Prostate gland (tissue), 2 donors: ENCODE results near the gene HIP1R.

Experiments
- POLR2A ChIP-seq: fragments of 450-650 bp; IDR thresholded peaks from one replicate; pipeline ENCODE4 v1.6.1; 2016; ENCODE audit warnings: antibody characterized with exemption, mild to moderate bottlenecking
- TF ChIP-seq, protein P1 (sequence below), 4 experiments: fragments of 200-600 bp in 2 of 4; fragments of 450-650 bp in 2 of 4; sonication (generic) in 2 of 4; IDR thresholded peaks; 1 replicate in 3 of 4; 2 replicates in 1 of 4; pipeline ENCODE4 v1.5.1; 2016 to 2019; ENCODE audit warnings: antibody characterized with exemption in 4 of 4, mild to moderate bottlenecking in 2 of 4, moderate library complexity in 2 of 4

DNA sequence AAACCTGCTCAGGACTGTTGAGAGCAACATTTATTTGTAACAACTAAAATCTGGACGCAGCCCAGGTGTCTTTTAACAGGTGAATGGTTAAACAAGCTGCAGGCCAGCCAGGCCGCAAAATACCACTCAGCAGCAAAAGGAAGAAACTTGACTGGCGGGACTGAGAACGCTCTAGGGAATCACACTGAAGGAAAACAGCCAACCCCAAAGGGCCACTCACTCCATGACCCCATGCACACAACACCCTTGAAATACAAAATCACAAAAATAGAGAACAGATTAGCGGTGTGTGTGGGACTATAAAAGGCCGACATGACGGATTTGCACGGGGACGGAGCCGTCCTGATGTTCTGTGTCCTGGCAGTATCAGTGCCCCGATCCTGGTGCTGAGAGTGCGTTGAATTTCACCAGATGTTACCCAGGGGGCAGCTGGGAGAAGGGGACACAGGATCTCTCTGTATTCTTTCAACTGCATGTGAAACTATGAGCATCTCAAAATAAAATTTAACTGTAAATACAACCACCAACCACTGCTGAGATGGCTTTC is 37.6 kb downstream of the HIP1R start:
- TF ChIP-seq, protein P1, sequence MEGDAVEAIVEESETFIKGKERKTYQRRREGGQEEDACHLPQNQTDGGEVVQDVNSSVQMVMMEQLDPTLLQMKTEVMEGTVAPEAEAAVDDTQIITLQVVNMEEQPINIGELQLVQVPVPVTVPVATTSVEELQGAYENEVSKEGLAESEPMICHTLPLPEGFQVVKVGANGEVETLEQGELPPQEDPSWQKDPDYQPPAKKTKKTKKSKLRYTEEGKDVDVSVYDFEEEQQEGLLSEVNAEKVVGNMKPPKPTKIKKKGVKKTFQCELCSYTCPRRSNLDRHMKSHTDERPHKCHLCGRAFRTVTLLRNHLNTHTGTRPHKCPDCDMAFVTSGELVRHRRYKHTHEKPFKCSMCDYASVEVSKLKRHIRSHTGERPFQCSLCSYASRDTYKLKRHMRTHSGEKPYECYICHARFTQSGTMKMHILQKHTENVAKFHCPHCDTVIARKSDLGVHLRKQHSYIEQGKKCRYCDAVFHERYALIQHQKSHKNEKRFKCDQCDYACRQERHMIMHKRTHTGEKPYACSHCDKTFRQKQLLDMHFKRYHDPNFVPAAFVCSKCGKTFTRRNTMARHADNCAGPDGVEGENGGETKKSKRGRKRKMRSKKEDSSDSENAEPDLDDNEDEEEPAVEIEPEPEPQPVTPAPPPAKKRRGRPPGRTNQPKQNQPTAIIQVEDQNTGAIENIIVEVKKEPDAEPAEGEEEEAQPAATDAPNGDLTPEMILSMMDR (IDR thresholded peaks at IDR 0.05) = no peak
- no peak for TF ChIP-seq POLR2A
